ENCODE data around the gene IAPP. TPM values are rescaled to one million over a fixed set of nuclear protein-coding genes. Genes with fewer than 3 reads are reported as not detected.
"Not testable (repeated sequence)": the region's sequence is repeated elsewhere in the genome, so short reads cannot be mapped to it uniquely, and the experiment has no call there.

IAPP gene
- total RNA-seq, 4 donors from 2014 or later = not detected

DNA sequence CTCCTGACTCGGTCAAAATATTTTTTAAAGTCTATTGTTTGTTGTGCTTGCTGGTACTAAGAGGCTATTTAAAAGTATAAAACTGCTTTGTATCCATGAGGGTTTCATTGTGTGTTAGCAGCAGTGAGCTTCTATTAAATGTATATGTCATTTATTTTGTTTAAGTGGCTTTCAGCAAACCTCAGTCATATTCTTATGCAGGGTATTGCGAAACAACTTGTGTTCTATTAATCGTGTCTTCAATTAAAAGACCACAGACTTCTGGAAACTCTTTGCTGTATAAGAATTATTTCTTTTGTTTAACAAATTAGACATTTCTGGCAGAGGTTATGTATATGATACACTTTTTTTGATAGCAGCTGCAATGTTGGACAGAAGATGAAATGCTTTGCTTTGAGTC lies 6.5 kb downstream of the IAPP start:
- Histone ChIP-seq H3K36me3 (no peaks in the 10 kb centered on the region), H3K27me3 (peaks cover 4% of the 10 kb centered on the region), H3K27ac (no peak overlapping the region), H3K9me3 (no peaks in the 10 kb centered on the region), H3K4me1 (no peaks in the 10 kb centered on the region), H3K4me3 (no peak overlapping the region)
- ATAC-seq = no peak
- WGBS, 2 donors (ENCODE audit: low coverage in 1 of 2) = 61 to 65% methylated on average over 3 of the region's 3 CpGs
- TF ChIP-seq EP300 (IDR thresholded peaks at IDR 0.05) (no peak), POLR2AphosphoS5 (IDR thresholded peaks at IDR 0.05) (no peak), POLR2A (IDR thresholded peaks at IDR 0.05) (no peak)
- TF ChIP-seq, protein P1, sequence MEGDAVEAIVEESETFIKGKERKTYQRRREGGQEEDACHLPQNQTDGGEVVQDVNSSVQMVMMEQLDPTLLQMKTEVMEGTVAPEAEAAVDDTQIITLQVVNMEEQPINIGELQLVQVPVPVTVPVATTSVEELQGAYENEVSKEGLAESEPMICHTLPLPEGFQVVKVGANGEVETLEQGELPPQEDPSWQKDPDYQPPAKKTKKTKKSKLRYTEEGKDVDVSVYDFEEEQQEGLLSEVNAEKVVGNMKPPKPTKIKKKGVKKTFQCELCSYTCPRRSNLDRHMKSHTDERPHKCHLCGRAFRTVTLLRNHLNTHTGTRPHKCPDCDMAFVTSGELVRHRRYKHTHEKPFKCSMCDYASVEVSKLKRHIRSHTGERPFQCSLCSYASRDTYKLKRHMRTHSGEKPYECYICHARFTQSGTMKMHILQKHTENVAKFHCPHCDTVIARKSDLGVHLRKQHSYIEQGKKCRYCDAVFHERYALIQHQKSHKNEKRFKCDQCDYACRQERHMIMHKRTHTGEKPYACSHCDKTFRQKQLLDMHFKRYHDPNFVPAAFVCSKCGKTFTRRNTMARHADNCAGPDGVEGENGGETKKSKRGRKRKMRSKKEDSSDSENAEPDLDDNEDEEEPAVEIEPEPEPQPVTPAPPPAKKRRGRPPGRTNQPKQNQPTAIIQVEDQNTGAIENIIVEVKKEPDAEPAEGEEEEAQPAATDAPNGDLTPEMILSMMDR (IDR thresholded peaks at IDR 0.05) = no peak

DNA sequence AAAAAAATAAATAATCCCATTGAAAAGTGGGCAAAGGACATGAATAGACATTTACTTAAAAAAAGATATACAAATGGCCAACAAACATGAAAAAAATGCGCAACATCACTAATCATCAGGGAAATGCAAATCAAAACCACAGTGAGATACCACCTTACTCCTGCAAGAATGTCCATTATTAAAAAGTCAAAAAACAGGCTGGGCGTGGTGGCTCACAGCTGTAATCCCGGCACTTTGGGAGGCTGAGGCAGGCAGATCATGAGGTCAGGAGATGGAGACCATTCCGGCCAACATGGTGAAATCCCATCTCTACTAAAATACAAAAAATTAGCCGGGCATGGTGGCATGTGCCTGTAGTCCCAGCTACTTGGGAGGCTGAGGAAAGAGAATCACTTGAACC lies 8.6 kb downstream of the IAPP start:
- ATAC-seq, H3K27me3 ChIP-seq, H3K36me3 ChIP-seq, H3K4me1 ChIP-seq, H3K27ac ChIP-seq, H3K4me3 ChIP-seq, H3K9me3 ChIP-seq: not testable (repeated sequence)
- 82 to 89% methylated on average over 3 to 5 of the region's 5 CpGs for WGBS, 2 donors (ENCODE audit: low coverage in 1 of 2)

DNA sequence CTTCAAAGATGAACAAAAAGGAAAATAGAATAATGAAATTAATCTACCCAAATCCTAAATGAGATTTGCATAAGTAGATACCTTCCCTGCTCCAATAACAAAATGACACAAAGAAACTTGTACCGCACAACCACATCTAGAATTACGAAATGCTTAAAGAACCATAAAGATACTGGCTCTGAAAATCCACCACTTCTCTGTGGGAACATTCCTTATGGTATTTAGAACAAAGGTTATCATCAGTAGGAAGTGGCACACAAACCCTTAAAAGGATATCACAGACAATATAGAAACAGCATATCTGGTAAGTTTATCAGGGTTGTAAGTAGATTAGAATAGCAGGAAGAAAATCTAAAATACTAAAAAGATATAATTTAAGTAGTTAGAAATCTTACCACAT lies 11.6 kb downstream of the IAPP start:
- H3K36me3 ChIP-seq = no peaks in the 10 kb centered on the region
- TF ChIP-seq EP300 (IDR thresholded peaks at IDR 0.05) = no peak
- TF ChIP-seq POLR2A (IDR thresholded peaks at IDR 0.05) = no peak
- TF ChIP-seq, protein P1 (IDR thresholded peaks at IDR 0.05) = no peak
- no peak for TF ChIP-seq POLR2AphosphoS5 (IDR thresholded peaks at IDR 0.05)
- H3K4me3 ChIP-seq = no peak overlapping the region
- no peaks in the 10 kb centered on the region for H3K4me1 ChIP-seq
- no peak for ATAC-seq
- no peaks in the 10 kb centered on the region for H3K9me3 ChIP-seq
- H3K27me3 ChIP-seq = no peaks in the 10 kb centered on the region
- no peak overlapping the region for H3K27ac ChIP-seq
- 76% methylated on average over 2 of the region's 2 CpGs; no CpG with 5 or more reads in 1 of the 2 donors for WGBS, 2 donors (ENCODE audit: low coverage in 1 of 2)

- WGBS, 2 donors (ENCODE audit: low coverage in 1 of 2) = 67 to 75% methylated on average over 1 of the region's 3 CpGs
These were observed 14.5 kb downstream of the IAPP start for GRCh38 chr12:21387174-21387573.

GRCh38 chr12:21392384-21392783 lies 19.7 kb downstream of the IAPP start:
- Histone ChIP-seq H3K4me1 (no peaks in the 10 kb centered on the region), H3K9me3 (no peaks in the 10 kb centered on the region), H3K36me3 (no peaks in the 10 kb centered on the region), H3K27ac (no peak overlapping the region), H3K4me3 (no peak overlapping the region), H3K27me3 (peaks cover 10% of the 10 kb centered on the region)
- 17% methylated on average over 1 of the region's 1 CpG; no CpG with 5 or more reads in 1 of the 2 donors for WGBS, 2 donors (ENCODE audit: low coverage in 1 of 2)
- ATAC-seq = no peak
- TF ChIP-seq POLR2AphosphoS5 (IDR thresholded peaks at IDR 0.05) (no peak), POLR2A (IDR thresholded peaks at IDR 0.05) (no peak), EP300 (IDR thresholded peaks at IDR 0.05) (no peak)
- TF ChIP-seq, protein P1 (IDR thresholded peaks at IDR 0.05) = no peak

More at GRCh38 chr12:21387174-21387573, 14.5 kb downstream of the IAPP start:
- H3K36me3 ChIP-seq = no peaks in the 10 kb centered on the region
- H3K27me3 ChIP-seq = no peaks in the 10 kb centered on the region
- H3K4me1 ChIP-seq = no peaks in the 10 kb centered on the region
- H3K4me3 ChIP-seq = no peak overlapping the region
- no peak for ATAC-seq
- TF ChIP-seq EP300 (IDR thresholded peaks at IDR 0.05) (no peak), POLR2AphosphoS5 (IDR thresholded peaks at IDR 0.05) (no peak), POLR2A (IDR thresholded peaks at IDR 0.05) (no peak)
- TF ChIP-seq, protein P1 (IDR thresholded peaks at IDR 0.05) = no peak
- no peak overlapping the region for H3K27ac ChIP-seq
- no peaks in the 10 kb centered on the region for H3K9me3 ChIP-seq

DNA sequence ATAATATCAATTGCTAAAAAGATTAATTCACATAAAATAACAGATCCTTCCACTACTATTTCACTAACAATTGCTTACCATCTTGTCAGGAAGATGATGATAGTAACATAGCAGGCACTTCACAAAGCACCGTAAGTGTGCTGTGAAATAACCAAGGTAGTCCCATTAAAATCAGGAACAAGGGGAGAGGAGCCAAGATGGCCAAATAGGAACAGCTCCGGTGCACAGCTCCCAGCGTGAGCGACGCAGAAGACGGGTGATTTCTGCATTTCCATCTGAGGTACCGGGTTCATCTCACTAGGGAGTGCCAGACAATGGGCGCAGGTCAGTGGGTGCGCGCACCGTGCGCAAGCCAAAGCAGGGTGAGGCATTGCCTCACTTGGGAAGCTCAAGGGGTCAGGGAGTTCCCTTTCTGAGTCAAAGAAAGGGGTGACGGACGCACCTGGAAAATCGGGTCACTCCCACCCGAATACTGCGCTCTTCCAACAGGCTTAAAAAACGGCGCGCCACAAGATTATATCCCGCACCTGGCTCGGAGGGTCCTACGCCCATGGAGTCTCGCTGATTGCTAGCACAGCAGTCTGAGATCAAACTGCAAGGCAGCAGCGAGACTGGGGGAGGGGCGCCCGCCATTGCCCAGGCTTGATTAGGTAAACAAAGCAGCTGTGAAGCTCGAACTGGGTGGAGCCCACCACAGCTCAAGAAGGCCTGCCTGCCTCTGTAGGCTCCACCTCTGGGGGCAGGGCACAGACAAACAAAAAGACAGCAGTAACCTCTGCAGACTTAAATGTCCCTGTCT lies 22.3 kb downstream of the IAPP start:
- H3K9me3 ChIP-seq, ATAC-seq, H3K4me3 ChIP-seq, H3K27me3 ChIP-seq, H3K4me1 ChIP-seq, H3K36me3 ChIP-seq, H3K27ac ChIP-seq: not testable (repeated sequence)
- WGBS, 2 donors (ENCODE audit: low coverage in 1 of 2) = 80 to 91% methylated on average over 2 to 13 of the region's 28 CpGs
